Measurements from ENCODE around the gene ODF2.
A peak's percentile ranks its signal among the peaks of the same experiment; 100 is the strongest.

ODF2 gene

GRCh38 chr9:128481561-128481960, 25.8 kb downstream of the ODF2 start:
- H3K4me1 ChIP-seq: no peaks in the 10 kb centered on the region
- no peaks in the 10 kb centered on the region for H3K27me3 ChIP-seq (ENCODE audit: low read depth)
- H3K9me3 ChIP-seq: no peaks in the 10 kb centered on the region
- peaks cover 59% of the 10 kb centered on the region for H3K36me3 ChIP-seq (replicated peaks)
- in situ Hi-C loops (cut with MboI; ENCODE audit: low sequenced_read_pairs): no loop called here
- H3K4me3 ChIP-seq: no peak overlapping the region
- DNase-seq (ENCODE audit: low spot score in 2 of 2): no peak

- no peaks in the 10 kb centered on the region for H3K9me3 ChIP-seq
- no peak overlapping the region for H3K4me3 ChIP-seq
- in situ Hi-C loops (cut with MboI; ENCODE audit: low sequenced_read_pairs): no loop called here
- no peaks in the 10 kb centered on the region for H3K27me3 ChIP-seq (ENCODE audit: low read depth)
- DNase-seq (ENCODE audit: low spot score in 2 of 2): no peak
- peaks cover 62% of the 10 kb centered on the region for H3K36me3 ChIP-seq (replicated peaks)
- H3K4me1 ChIP-seq: no peaks in the 10 kb centered on the region
Measured at GRCh38 chr9:128482186-128482585, 26.4 kb downstream of the ODF2 start.

GRCh38 chr9:128484686-128485413, 29.0 kb downstream of the ODF2 start:
- no peaks in the 10 kb centered on the region for H3K4me1 ChIP-seq
- peaks cover 75% of the 10 kb centered on the region for H3K36me3 ChIP-seq (replicated peaks)
- H3K27me3 ChIP-seq (ENCODE audit: low read depth): no peaks in the 10 kb centered on the region
- no peaks in the 10 kb centered on the region for H3K9me3 ChIP-seq
- in situ Hi-C loops (cut with MboI; ENCODE audit: low sequenced_read_pairs): no loop called here
- H3K4me3 ChIP-seq: no peak overlapping the region
- DNase-seq (ENCODE audit: low spot score in 2 of 2): no peak

- in situ Hi-C loops (cut with MboI; ENCODE audit: low sequenced_read_pairs): no loop called here
- Histone ChIP-seq H3K9me3 (no peaks in the 10 kb centered on the region), H3K4me1 (no peaks in the 10 kb centered on the region), H3K36me3 (replicated peaks) (peaks cover 81% of the 10 kb centered on the region), H3K27me3 (ENCODE audit: low read depth) (no peaks in the 10 kb centered on the region), H3K4me3 (no peak overlapping the region)
- no peak for DNase-seq (ENCODE audit: low spot score in 2 of 2)
Measured at GRCh38 chr9:128485414-128485855, 29.6 kb downstream of the ODF2 start.

- no peak for DNase-seq (ENCODE audit: low spot score in 2 of 2)
- Histone ChIP-seq H3K27me3 (ENCODE audit: low read depth) (no peaks in the 10 kb centered on the region), H3K36me3 (replicated peaks) (peaks cover 79% of the 10 kb centered on the region), H3K9me3 (no peaks in the 10 kb centered on the region), H3K4me3 (no peak overlapping the region), H3K4me1 (no peaks in the 10 kb centered on the region)
- in situ Hi-C loops (cut with MboI; ENCODE audit: low sequenced_read_pairs): no loop called here
Measured at GRCh38 chr9:128486201-128486600, 30.4 kb downstream of the ODF2 start.

- Histone ChIP-seq H3K4me3 (no peak overlapping the region), H3K27me3 (ENCODE audit: low read depth) (no peaks in the 10 kb centered on the region), H3K36me3 (replicated peaks) (peaks cover 80% of the 10 kb centered on the region), H3K9me3 (no peaks in the 10 kb centered on the region), H3K4me1 (no peaks in the 10 kb centered on the region)
- no peak for DNase-seq (ENCODE audit: low spot score in 2 of 2)
- in situ Hi-C loops (cut with MboI; ENCODE audit: low sequenced_read_pairs): no loop called here
Measured at GRCh38 chr9:128493424-128493823, 37.6 kb downstream of the ODF2 start.

- in situ Hi-C loops (cut with MboI; ENCODE audit: low sequenced_read_pairs): no loop called here
- H3K27me3 ChIP-seq (ENCODE audit: low read depth): no peaks in the 10 kb centered on the region
- H3K9me3 ChIP-seq: no peaks in the 10 kb centered on the region
- no peaks in the 10 kb centered on the region for H3K4me1 ChIP-seq
- H3K36me3 ChIP-seq (replicated peaks): peaks cover 83% of the 10 kb centered on the region
- H3K4me3 ChIP-seq: no peak overlapping the region
- DNase-seq (ENCODE audit: low spot score in 2 of 2): peak in 1 of 2 experiments; percentile 27
Measured at GRCh38 chr9:128494108-128494745, 38.4 kb downstream of the ODF2 start.

GRCh38 chr9:128494746-128495129, 38.9 kb downstream of the ODF2 start:
- Histone ChIP-seq H3K4me1 (no peaks in the 10 kb centered on the region), H3K4me3 (no peak overlapping the region), H3K27me3 (ENCODE audit: low read depth) (no peaks in the 10 kb centered on the region), H3K36me3 (replicated peaks) (peaks cover 83% of the 10 kb centered on the region), H3K9me3 (no peaks in the 10 kb centered on the region)
- DNase-seq (ENCODE audit: low spot score in 2 of 2): no peak
- in situ Hi-C loops (cut with MboI; ENCODE audit: low sequenced_read_pairs): no loop called here

- Histone ChIP-seq H3K4me1 (no peaks in the 10 kb centered on the region), H3K4me3 (no peak overlapping the region), H3K27me3 (ENCODE audit: low read depth) (no peaks in the 10 kb centered on the region), H3K36me3 (replicated peaks) (peaks cover 83% of the 10 kb centered on the region), H3K9me3 (no peaks in the 10 kb centered on the region)
- DNase-seq (ENCODE audit: low spot score in 2 of 2): no peak
- in situ Hi-C loops (cut with MboI; ENCODE audit: low sequenced_read_pairs): no loop called here
Measured at GRCh38 chr9:128495296-128495695, 39.5 kb downstream of the ODF2 start.

GRCh38 chr9:128495804-128496417, 40.1 kb downstream of the ODF2 start:
- no peaks in the 10 kb centered on the region for H3K4me1 ChIP-seq
- no peak for DNase-seq (ENCODE audit: low spot score in 2 of 2)
- in situ Hi-C loops (cut with MboI; ENCODE audit: low sequenced_read_pairs): no loop called here
- no peak overlapping the region for H3K4me3 ChIP-seq
- H3K27me3 ChIP-seq (ENCODE audit: low read depth): no peaks in the 10 kb centered on the region
- H3K36me3 ChIP-seq (replicated peaks): peaks cover 82% of the 10 kb centered on the region
- H3K9me3 ChIP-seq: no peaks in the 10 kb centered on the region

- Histone ChIP-seq H3K27me3 (ENCODE audit: low read depth) (no peaks in the 10 kb centered on the region), H3K4me1 (no peaks in the 10 kb centered on the region), H3K4me3 (no peak overlapping the region), H3K36me3 (replicated peaks) (peaks cover 81% of the 10 kb centered on the region), H3K9me3 (no peaks in the 10 kb centered on the region)
- in situ Hi-C loops (cut with MboI; ENCODE audit: low sequenced_read_pairs): no loop called here
- DNase-seq (ENCODE audit: low spot score in 2 of 2): no peak
Measured at GRCh38 chr9:128497824-128498610, 42.2 kb downstream of the ODF2 start.

GRCh38 chr9:128498911-128499310, 43.1 kb downstream of the ODF2 start:
- in situ Hi-C loops (cut with MboI; ENCODE audit: low sequenced_read_pairs): no loop called here

GRCh38 chr9:128499920-128500319, 44.1 kb downstream of the ODF2 start:
- no peaks in the 10 kb centered on the region for H3K27me3 ChIP-seq (ENCODE audit: low read depth)
- no peaks in the 10 kb centered on the region for H3K4me1 ChIP-seq
- peaks cover 61% of the 10 kb centered on the region for H3K36me3 ChIP-seq (replicated peaks)
- in situ Hi-C loops (cut with MboI; ENCODE audit: low sequenced_read_pairs): no loop called here
- no peaks in the 10 kb centered on the region for H3K9me3 ChIP-seq
- H3K4me3 ChIP-seq: no peak overlapping the region
- DNase-seq (ENCODE audit: low spot score in 2 of 2): no peak

More at GRCh38 chr9:128498911-128499310, 43.1 kb downstream of the ODF2 start:
- Histone ChIP-seq H3K4me3 (no peak overlapping the region), H3K4me1 (no peaks in the 10 kb centered on the region), H3K9me3 (no peaks in the 10 kb centered on the region), H3K36me3 (replicated peaks) (peaks cover 72% of the 10 kb centered on the region), H3K27me3 (ENCODE audit: low read depth) (no peaks in the 10 kb centered on the region)
- no peak for DNase-seq (ENCODE audit: low spot score in 2 of 2)
